HG03103 (cell line): Measurements from ENCODE around the gene HRH2.
"Not testable (repeated sequence)": the region's sequence is repeated elsewhere in the genome, so short reads cannot be mapped to it uniquely, and the experiment has no call there.

Experiments used
- ATAC-seq: cut with Tn5 transposase; IDR thresholded peaks from one replicate; pipeline ENCODE4 v1.9.1; 2021; ENCODE audit warnings: low read depth; ENCODE audit not compliant: unreplicated experiment

HRH2 gene

GRCh38 chr5:175734016-175734415, 76.1 kb downstream of the HRH2 start:
- ATAC-seq = no peak

GRCh38 chr5:175734501-175734900, 76.6 kb downstream of the HRH2 start:
- no peak for ATAC-seq

GRCh38 chr5:175735701-175736100, 77.8 kb downstream of the HRH2 start:
- no peak for ATAC-seq

DNA sequence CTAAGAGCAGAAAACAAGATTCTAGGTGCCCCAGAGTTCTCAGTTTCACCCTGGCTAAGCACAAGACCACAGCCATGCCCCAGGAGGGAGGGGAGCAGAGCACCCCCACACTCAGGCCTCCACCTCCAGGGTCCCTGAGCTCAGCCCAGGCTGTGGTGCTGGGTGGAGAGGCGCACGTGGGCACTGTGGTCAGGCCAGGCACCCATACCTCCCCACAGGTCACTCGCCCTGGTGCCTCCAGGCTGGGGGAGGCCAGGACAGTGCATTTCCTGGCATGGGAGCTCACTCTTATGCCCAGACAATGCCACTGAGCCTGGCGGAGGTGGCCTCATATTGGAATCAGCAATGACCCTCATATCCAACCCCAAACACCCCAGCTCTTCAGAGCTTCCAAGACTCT, 78.8 kb downstream of the HRH2 start:
- ATAC-seq = no peak

- ATAC-seq = no peak
These were observed 79.6 kb downstream of the HRH2 start for GRCh38 chr5:175737481-175737880.

- ATAC-seq = no peak
These were observed 80.3 kb downstream of the HRH2 start for GRCh38 chr5:175738126-175738525.

DNA sequence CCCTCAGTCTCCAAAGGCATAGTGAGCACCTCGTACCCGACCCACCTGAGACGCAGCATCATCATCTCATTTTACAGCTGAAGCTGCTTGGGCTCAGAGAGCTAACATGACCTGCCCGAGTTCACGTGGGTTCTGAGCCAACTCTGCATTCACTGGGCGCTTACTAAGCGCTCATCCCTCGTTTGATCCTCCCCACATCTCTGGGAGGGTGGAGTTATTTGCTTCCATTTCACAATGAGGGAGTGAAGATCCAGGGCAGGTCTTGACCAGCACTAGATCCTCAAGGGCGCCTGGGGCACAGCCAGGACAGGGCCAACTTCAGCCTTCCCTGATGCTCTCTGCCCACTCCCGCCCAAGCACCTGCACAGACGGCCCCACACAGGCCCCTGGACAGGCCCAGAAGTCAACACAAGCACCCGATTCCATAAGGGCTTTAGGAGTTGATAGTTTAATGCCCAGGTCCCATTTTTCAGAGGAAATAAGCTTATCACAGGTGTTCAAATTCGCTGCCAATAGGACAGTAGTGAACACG, 80.8 kb downstream of the HRH2 start:
- ATAC-seq = no peak

- no peak for ATAC-seq
These were observed 82.1 kb downstream of the HRH2 start for GRCh38 chr5:175740014-175740413.

GRCh38 chr5:175741556-175741955, 83.7 kb downstream of the HRH2 start:
- ATAC-seq = no peak

DNA sequence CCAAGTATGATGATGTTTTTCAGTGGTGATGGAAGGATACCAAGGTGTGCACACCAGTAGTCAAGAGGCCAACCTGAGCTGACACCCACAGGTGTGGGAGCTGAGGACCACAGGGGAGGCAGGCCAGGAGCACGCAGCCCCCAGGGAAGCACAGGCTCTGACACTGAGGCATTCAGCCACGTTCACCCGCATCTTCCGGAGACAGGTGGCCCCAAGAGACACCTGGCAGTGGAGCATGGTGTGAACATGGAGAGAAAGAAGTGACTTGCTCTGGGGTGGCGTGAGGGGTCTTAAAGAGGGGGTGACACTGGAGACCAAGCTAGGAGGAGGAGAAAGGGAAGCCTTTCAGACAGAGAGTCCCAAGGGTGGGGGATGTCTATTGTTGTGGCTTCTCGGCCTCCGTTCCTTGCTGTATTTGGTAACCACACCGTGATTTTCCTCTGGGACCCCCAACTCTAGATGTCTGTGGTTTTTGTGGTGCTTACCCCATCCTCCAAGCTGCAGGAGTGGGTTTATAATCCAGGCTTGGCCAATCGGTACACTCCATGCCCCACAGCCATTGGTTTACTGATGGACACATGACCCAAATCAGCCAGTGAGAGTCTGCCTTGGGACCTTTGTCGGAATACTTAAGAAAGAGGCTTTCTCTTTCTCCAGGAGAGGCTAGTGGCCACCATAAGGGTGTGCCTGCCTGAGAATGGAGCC, 84.6 kb downstream of the HRH2 start:
- ATAC-seq = no peak

DNA sequence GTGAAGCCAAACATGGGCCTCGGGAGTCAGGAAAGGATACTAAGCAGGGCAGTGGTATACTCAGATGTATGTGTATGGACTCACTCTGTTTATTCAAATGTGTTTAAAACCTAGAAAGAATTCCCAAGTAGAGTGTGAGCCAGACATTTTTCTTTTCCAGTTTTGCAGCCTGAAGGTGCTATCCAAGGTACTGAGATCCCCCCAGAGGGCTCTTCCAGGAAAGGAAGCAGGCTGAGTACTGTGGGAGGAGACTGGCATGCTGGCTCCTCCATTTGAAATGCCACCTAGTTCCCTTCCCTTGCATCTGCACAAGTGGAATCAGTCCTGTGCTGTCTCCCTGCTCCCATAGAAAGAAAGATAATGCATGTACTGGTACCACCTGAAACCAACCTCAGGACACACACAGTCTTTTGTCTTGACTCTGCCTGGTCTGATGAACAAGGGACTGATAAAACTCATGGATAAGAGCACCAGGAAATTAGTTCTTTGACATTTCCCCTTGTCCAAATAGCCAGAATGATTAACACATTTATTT, 85.9 kb downstream of the HRH2 start:
- ATAC-seq = no peak

GRCh38 chr5:175745210-175745609, 87.3 kb downstream of the HRH2 start:
- no peak for ATAC-seq

- ATAC-seq = no peak
These were observed 89.0 kb downstream of the HRH2 start for GRCh38 chr5:175746851-175747250.

DNA sequence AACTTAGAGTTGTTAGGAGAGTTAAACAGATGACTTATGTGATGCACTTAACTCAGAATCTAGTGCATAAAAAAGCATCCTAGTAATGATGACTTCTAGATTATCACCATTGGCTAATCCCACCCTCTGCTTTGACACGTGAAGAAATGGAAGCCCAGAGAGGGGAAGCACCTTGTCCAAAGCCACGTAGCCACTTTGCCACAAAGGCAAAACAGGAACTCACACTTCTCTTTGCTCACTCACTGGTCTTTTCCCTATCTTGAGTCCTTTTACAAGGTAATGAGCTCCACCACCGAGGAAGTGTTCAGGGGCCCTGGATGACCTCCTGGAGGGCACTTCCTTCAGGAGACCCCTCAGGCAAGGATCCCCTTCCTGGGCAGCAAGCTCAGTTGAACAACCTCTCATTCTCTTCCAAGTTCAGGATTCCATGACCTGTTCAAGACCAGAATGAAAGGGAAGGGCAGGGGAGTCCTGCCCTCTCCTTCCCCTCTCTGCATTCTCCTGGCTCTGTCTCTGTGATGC, 89.7 kb downstream of the HRH2 start:
- no peak for ATAC-seq

GRCh38 chr5:175748650-175749049, 90.8 kb downstream of the HRH2 start:
- ATAC-seq = no peak

GRCh38 chr5:175749591-175749990, 91.7 kb downstream of the HRH2 start:
- no peak for ATAC-seq

GRCh38 chr5:175750511-175750931, 92.7 kb downstream of the HRH2 start:
- ATAC-seq = no peak

- ATAC-seq = no peak
These were observed 93.5 kb downstream of the HRH2 start for GRCh38 chr5:175751369-175751768.

DNA sequence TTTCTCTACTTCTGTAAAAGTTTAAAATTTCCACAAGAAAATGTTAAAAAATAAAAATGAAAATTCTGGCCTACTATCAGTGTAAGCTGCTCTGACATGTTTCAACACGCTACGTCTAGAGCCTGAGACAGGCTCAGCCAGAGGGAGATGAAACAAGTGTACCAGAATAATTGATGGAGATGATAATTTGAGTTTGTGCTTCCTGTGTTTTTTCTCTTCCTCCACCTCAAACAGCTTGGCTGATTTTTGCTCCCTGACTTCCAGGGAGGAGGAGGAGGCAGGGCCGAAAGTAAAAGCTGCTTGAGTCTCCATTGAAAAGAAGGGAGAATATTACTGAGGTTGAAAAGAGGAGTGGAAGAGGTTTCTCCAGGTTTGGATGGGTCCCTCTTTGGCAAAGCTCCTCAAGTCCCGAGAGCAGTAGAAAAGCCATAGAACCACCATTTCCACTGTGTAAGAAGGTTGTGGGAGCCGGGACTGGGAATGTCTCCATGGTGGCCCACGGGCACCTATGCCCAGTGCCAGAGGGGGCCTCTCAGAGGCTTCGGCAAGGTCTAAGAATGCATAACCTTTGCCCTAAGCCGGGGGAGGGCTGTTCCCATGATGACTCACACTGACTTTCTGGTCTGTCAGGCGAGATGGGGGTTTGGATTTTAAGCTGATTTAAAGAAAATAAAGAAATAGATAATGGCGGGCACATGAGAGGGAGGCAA, 95.1 kb downstream of the HRH2 start:
- ATAC-seq = no peak

DNA sequence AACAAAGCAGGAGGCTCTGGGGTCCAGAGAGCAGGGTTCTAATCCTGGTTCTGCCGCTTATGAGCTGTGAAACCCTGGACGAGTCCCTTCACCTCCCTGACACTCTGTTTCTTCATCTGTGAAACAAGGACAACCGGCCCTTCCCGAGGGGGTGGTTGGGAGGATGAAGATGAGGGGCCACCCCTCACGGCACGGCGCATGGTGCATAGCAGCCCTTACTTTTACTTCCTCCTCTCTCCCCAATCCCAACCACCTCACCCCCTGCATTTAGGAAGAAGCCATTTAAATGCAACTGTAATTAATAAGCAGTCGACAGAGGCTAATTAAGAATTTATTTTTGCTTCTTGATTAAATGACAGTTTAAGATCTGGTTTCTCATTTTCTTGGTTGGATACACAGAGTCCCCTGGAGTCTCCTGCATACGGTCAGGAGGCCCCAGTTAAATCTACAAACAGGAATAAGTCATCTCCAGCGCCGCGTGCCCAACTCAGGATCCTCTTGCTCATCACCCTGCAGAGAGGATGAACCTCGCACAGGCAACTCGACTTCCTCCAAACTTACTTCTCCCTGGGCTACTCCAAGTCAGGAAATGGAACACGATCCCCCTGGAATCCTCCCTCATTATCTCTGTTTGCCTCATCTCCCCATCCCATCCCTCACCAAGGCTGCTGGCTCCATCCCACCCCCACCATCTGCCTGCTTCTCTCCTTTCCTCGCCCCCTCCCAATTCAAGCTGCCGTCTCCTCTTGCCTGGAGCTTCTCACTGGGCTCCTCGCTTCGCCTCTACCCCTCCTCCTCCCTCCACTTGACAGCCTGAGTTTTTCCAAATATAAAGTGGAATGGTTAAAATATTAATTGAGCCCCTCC, 95.9 kb downstream of the HRH2 start:
- no peak for ATAC-seq

GRCh38 chr5:175759991-175760390, 102.1 kb downstream of the HRH2 start:
- not testable (repeated sequence) for ATAC-seq
